ENCODE results near the gene JMJD1C.

Gene JMJD1C

GRCh38 chr10:63375458-63375857 lies 90.3 kb downstream of the JMJD1C start:
- no peak for TF ChIP-seq Cebpa-rat (IDR thresholded peaks at IDR 0.05)
- H3K4me3 ChIP-seq: no peak overlapping the region
- H3K36me3 ChIP-seq: peaks cover 18% of the 10 kb centered on the region
- no peaks in the 10 kb centered on the region for H3K9me3 ChIP-seq
- no peak overlapping the region for H3K27ac ChIP-seq
- peaks cover 12% of the 10 kb centered on the region for H3K4me1 ChIP-seq
- peaks cover under 1% of the 10 kb centered on the region for H4K20me1 ChIP-seq
- H3K27me3 ChIP-seq: no peaks in the 10 kb centered on the region
- H3K9ac ChIP-seq: no peak overlapping the region
- H3K4me2 ChIP-seq: no peak overlapping the region

- H3K27me3 ChIP-seq: no peaks in the 10 kb centered on the region
- peaks cover 15% of the 10 kb centered on the region for H3K36me3 ChIP-seq
- no peak overlapping the region for H3K9ac ChIP-seq
- peaks cover 12% of the 10 kb centered on the region for H3K4me1 ChIP-seq
- H4K20me1 ChIP-seq: no peaks in the 10 kb centered on the region; the same call in none of the 2 replicates
- no peak overlapping the region for H3K4me2 ChIP-seq
- H3K9me3 ChIP-seq: no peaks in the 10 kb centered on the region
- no peak overlapping the region for H3K27ac ChIP-seq
- H3K4me3 ChIP-seq: no peak overlapping the region
- TF ChIP-seq Cebpa-rat (IDR thresholded peaks at IDR 0.05): no peak
These were observed 90.8 kb downstream of the JMJD1C start for GRCh38 chr10:63374991-63375390.

DNA sequence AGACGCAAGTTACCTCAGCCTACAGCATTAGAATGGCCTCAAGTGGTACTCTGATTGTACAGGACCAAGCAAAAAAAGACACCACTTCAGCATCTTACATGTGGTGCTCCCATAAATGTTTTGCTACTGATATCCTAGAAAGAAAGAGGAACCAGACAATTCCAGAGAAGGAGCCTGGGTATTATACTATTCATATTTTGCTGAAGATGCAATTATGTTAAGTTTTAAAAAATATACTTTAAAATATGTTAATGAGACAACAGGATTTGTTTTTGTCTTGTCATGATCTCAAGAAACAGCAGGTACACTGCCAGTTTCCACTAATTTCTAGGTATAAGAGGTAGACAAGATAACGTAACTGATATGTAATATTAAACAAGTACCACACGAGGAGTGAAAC lies 92.6 kb downstream of the JMJD1C start:
- Histone ChIP-seq H3K9me3 (no peaks in the 10 kb centered on the region), H3K27ac (no peak overlapping the region), H3K27me3 (no peaks in the 10 kb centered on the region), H3K36me3 (peaks cover 10% of the 10 kb centered on the region), H3K4me3 (no peak overlapping the region), H3K4me1 (peaks cover 23% of the 10 kb centered on the region), H4K20me1 (no peaks in the 10 kb centered on the region; the same call in none of the 2 replicates), H3K4me2 (no peak overlapping the region; the same call in 1 of the 2 replicates), H3K9ac (no peak overlapping the region)
- TF ChIP-seq Cebpa-rat (IDR thresholded peaks at IDR 0.05): no peak

GRCh38 chr10:63369711-63370110 lies 96.1 kb downstream of the JMJD1C start:
- H3K4me2 ChIP-seq: no peak overlapping the region
- H3K27ac ChIP-seq: no peak overlapping the region
- H4K20me1 ChIP-seq: no peaks in the 10 kb centered on the region; the same call in none of the 2 replicates
- peaks cover 23% of the 10 kb centered on the region for H3K4me1 ChIP-seq
- H3K9ac ChIP-seq: no peak overlapping the region
- H3K36me3 ChIP-seq: 0 out of 2 replicates have a peak, but pooled peaks cover 7% of the 10 kb centered on the region
- TF ChIP-seq Cebpa-rat (IDR thresholded peaks at IDR 0.05): no peak
- H3K4me3 ChIP-seq: no peak overlapping the region
- no peaks in the 10 kb centered on the region for H3K27me3 ChIP-seq
- no peaks in the 10 kb centered on the region for H3K9me3 ChIP-seq

GRCh38 chr10:63368365-63368764 lies 97.4 kb downstream of the JMJD1C start:
- no peak for TF ChIP-seq Cebpa-rat (IDR thresholded peaks at IDR 0.05)
- Histone ChIP-seq H3K27ac (no peak overlapping the region), H4K20me1 (no peaks in the 10 kb centered on the region; the same call in none of the 2 replicates), H3K9ac (no peak overlapping the region), H3K4me2 (no peak overlapping the region), H3K36me3 (peaks cover 15% of the 10 kb centered on the region; the same call in 1 of the 2 replicates), H3K9me3 (no peaks in the 10 kb centered on the region), H3K4me1 (peaks cover 23% of the 10 kb centered on the region), H3K27me3 (no peaks in the 10 kb centered on the region), H3K4me3 (no peak overlapping the region)

DNA sequence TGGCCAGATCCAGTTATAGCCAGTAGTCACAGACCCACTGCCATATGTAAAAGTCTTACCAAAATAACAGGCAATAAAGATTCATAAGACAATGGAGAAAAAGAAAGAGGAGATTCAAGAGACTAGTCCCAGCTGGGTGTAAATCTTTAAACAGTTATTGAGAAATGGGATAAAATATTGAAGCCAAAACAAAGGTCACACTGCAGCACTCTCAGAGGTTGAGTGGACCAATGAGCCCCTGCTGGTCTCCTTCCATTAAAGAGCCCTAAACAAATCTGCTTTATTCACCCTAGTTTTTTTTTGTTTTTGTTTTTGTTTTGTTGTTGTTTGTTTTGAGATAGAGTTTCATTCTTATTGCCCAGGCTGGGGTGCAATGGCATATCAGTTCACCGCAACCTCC lies 98.8 kb downstream of the JMJD1C start:
- Histone ChIP-seq H3K4me2 (no peak overlapping the region), H3K9ac (no peak overlapping the region), H3K27ac (no peak overlapping the region), H3K9me3 (no peaks in the 10 kb centered on the region), H3K36me3 (peaks cover 15% of the 10 kb centered on the region; the same call in 1 of the 2 replicates), H4K20me1 (no peaks in the 10 kb centered on the region; the same call in 1 of the 2 replicates), H3K4me1 (peaks cover 11% of the 10 kb centered on the region), H3K4me3 (no peak overlapping the region), H3K27me3 (no peaks in the 10 kb centered on the region)
- TF ChIP-seq Cebpa-rat (IDR thresholded peaks at IDR 0.05): no peak

DNA sequence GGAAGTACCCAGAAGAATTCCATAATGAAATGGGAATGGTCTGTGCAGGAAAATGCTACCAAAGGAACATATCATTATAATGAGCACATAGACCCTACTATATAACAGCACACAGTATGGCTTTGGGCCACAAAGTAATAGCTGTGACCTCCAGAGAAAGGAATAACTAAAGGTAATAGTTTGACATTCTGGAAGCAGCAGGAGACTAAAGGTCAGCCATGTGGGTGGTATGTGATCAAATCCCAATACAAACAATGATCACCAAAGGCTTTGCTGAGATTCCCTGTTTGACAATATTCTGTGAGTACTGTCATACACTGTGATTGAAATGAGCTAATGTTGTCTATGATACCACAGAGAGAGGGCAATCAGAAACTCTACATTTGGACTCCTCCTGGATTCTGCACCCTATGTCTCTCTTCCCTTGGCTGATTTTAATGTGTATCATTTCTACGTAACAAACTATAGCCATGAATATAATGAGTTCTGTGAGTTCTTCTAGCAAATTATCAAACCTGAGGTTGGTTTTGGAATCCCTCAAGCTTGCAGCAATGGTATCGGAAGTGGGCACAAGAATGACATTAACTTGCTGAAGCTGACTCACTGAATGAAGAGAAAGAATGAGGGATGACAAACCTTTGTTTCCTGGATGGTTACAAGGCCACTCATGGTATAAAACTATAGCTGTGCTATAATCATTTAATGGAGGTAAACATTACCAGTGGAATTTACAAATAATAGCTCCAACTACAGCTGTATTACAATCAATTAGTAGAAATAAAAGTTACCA lies 99.6 kb downstream of the JMJD1C start:
- Histone ChIP-seq H4K20me1 (no peaks in the 10 kb centered on the region; the same call in 1 of the 2 replicates), H3K27me3 (no peaks in the 10 kb centered on the region), H3K9me3 (no peaks in the 10 kb centered on the region), H3K4me3 (no peak overlapping the region), H3K9ac (no peak overlapping the region), H3K4me1 (peaks cover 11% of the 10 kb centered on the region), H3K27ac (no peak overlapping the region), H3K36me3 (peaks cover 15% of the 10 kb centered on the region; the same call in 1 of the 2 replicates), H3K4me2 (no peak overlapping the region)
- no peak for TF ChIP-seq Cebpa-rat (IDR thresholded peaks at IDR 0.05)

GRCh38 chr10:63364918-63365317 lies 100.9 kb downstream of the JMJD1C start:
- H3K4me3 ChIP-seq: no peak overlapping the region
- H3K4me2 ChIP-seq: no peak overlapping the region
- H3K27ac ChIP-seq: no peak overlapping the region
- H4K20me1 ChIP-seq: no peaks in the 10 kb centered on the region
- no peaks in the 10 kb centered on the region for H3K27me3 ChIP-seq
- peaks cover 15% of the 10 kb centered on the region; the same call in 1 of the 2 replicates for H3K36me3 ChIP-seq
- no peaks in the 10 kb centered on the region for H3K9me3 ChIP-seq
- H3K4me1 ChIP-seq: peaks cover 11% of the 10 kb centered on the region
- no peak overlapping the region for H3K9ac ChIP-seq
- TF ChIP-seq Cebpa-rat (IDR thresholded peaks at IDR 0.05): no peak

GRCh38 chr10:63363951-63364350 lies 101.8 kb downstream of the JMJD1C start:
- Histone ChIP-seq H3K9me3 (no peaks in the 10 kb centered on the region), H4K20me1 (no peaks in the 10 kb centered on the region), H3K27me3 (no peaks in the 10 kb centered on the region), H3K4me1 (peaks cover 3% of the 10 kb centered on the region), H3K27ac (no peak overlapping the region), H3K9ac (no peak overlapping the region), H3K36me3 (peaks cover 15% of the 10 kb centered on the region; the same call in 1 of the 2 replicates), H3K4me3 (no peak overlapping the region), H3K4me2 (no peak overlapping the region)
- no peak for TF ChIP-seq Cebpa-rat (IDR thresholded peaks at IDR 0.05)

DNA sequence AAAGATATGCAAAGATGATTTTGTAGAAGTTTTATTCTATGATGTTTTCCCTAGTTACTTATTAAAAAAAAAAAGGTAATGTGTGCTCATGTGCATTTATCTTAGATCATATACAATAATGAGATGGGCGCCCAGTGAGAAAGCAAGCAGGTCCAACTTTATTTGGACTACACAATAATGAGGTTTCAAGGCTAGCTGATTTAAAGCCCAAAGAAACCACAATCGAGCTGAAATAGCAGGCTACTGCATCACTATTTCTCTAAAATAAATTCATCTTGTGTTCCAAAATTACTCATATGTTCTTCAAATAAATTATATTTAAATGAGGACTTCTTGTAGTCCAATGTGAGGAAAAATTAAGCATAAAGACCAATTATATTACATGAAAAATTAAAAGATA lies 110.1 kb downstream of the JMJD1C start:
- H4K20me1 ChIP-seq: peaks cover 6% of the 10 kb centered on the region; the same call in 1 of the 2 replicates
- peaks cover 13% of the 10 kb centered on the region; the same call in 1 of the 2 replicates for H3K9me3 ChIP-seq
- no peaks in the 10 kb centered on the region for H3K27me3 ChIP-seq
- H3K27ac ChIP-seq: no peak overlapping the region
- peaks cover 18% of the 10 kb centered on the region; the same call in 1 of the 2 replicates for H3K4me1 ChIP-seq
- 0 out of 2 replicates have a peak, but pooled peaks cover 7% of the 10 kb centered on the region for H3K36me3 ChIP-seq
- no peak overlapping the region for H3K4me3 ChIP-seq
- H3K4me2 ChIP-seq: no peak overlapping the region
- no peak for TF ChIP-seq Cebpa-rat (IDR thresholded peaks at IDR 0.05)
- no peak overlapping the region for H3K9ac ChIP-seq
